Right ventricle myocardium superior (tissue), 1 donor: ENCODE data around the gene RNF123. TPM values are rescaled to one million over a fixed set of nuclear protein-coding genes. Genes with fewer than 3 reads are reported as not detected.
"Not testable (repeated sequence)": the region's sequence is repeated elsewhere in the genome, so short reads cannot be mapped to it uniquely, and the experiment has no call there.

ENCODE experiments used
- ATAC-seq: fragments of 200-7000 bp; cut with Tn5 transposase; one replicate; pipeline ENCODE4 v1.9.1; 2020; ENCODE audit warnings: mild to moderate bottlenecking; ENCODE audit not compliant: poor library complexity
- DNase-seq: peaks from one replicate; pipeline ENCODE4 v3.0.0-alpha.2; 2020
- intact Hi-C: fragments of 100-400 bp; cut with DNase I; formaldehyde crosslinking; loops from one replicate; pipeline ENCODE4 v1.11.2; 2022
- total RNA-seq: library from RNA; stranded (reverse); fragmentation: NEBNext Ultra II Directional; extraction: Animal tissue kit (Norgen Biotek cat#: 25700); gene quantifications from one replicate; pipeline ENCODE4 v1.2.1, GENCODE V29; 2021
- donor health status: DM: no; HTN: yes; CAD: no; lungs with severe emphysema.

RNF123 gene
- total RNA-seq, 1 donor from 2014 or later: 47.9 TPM

- intact Hi-C loops: loop anchor here (5.0 to 10.0 kb wide), 2 partner anchors 136 to 208 kb away; no protein-coding TSS in a partner anchor
- ATAC-seq: no peak
- no peak for DNase-seq
Observed at GRCh38 chr3:49673121-49673714, 16.1 kb upstream of the RNF123 start.

GRCh38 chr3:49673715-49674496 lies 15.5 kb upstream of the RNF123 start, which contains the start of gene APEH:
Gene APEH, plus strand, starts transcription at chr3:49674351. Its CDS starts 51 bp downstream, at chr3:49674402.
- peak; percentile 95 for ATAC-seq
- intact Hi-C loops: loop anchor here (5.0 to 10.0 kb wide), 2 partner anchors 137 to 209 kb away; no protein-coding TSS in a partner anchor

DNA sequence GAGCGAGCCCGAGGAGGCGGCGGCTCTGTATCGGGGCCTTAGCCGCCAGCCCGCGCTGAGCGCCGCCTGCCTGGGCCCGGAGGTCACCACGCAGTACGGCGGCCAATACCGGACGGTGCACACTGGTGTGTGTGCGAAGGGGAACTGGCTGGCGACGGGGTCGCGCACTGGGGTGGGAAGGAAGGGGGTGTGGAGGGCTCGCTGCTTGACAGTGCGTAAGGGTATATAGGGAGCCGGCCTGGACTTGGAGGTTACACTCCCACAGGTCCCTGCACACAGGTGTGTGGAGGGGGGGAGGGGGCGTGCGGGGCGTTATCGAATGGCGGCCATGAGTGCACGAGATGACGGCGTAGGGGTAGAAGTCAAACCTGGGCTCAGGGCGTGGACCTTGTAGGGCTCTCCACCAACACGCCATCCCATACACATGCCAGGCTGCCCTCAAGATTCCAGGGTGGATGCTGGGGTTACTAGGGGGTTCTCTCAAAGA lies 14.8 kb upstream of the RNF123 start:
- intact Hi-C loops: loop anchor here (5.0 to 10.0 kb wide), 2 partner anchors 137 to 210 kb away; no protein-coding TSS in a partner anchor
- ATAC-seq (peak; percentile 37), DNase-seq (no peak)

More at GRCh38 chr3:49673715-49674496, 15.5 kb upstream of the RNF123 start, which contains the start of gene APEH:
- DNase-seq: peak; percentile 98

DNA sequence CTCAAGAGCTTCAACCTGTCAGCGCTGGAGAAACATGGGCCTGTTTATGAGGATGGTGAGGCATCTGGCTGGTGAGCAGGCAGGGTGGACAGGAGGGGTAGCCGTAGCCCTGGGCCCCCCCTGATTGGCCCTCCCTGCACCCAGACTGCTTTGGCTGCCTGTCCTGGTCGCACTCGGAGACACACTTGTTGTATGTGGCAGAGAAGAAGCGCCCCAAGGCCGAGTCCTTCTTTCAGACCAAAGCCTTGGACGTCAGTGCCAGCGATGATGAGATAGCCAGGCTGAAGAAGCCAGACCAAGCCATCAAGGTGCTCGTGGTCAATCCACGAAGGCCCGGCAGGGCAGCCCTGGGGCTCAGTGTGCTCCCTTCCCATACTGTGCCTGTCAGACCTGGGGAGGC lies 13.4 kb upstream of the RNF123 start:
- no peak for DNase-seq
- no peak for ATAC-seq
- intact Hi-C loops: loop anchor here (10.0 kb wide), 1 partner anchor 211 kb away; no protein-coding TSS in a partner anchor

DNA sequence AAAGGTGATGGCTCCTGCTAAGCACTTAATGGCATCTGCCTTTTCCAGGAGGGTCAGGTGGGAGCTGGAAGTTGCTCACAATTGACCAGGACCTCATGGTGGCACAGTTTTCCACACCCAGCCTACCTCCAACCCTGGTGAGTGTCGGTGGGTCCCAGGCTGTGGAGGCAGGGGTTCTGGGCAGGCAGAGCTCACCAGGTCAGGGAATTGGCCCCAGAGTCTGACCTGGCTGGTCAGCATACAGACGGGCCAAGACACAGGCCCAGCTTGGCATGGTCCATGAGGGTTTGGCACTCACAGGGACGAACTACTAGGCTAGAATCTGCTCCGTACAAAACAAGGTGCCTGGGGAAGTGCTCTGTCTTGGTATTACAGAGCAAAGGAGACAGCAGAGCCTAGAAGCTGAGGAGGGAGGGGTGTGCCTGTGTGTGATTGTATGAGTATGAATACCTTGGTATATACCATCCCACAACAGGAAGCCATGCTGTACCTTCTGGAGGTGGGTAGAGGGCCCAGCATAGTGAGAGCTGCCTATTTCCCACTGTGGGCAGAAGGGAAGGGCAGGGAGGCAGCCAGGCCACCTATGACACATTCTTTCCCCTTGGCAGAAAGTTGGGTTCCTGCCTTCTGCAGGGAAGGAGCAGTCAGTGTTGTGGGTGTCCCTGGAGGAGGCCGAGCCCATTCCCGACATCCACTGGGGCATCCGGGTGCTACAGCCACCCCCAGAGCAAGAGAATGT lies 8.7 kb upstream of the RNF123 start:
- intact Hi-C loops: no loop called here
- ATAC-seq (no peak), DNase-seq (no peak)

- ATAC-seq (no peak), DNase-seq (no peak)
- intact Hi-C loops: no loop called here
Observed at GRCh38 chr3:49681232-49681522, 8.2 kb upstream of the RNF123 start.

DNA sequence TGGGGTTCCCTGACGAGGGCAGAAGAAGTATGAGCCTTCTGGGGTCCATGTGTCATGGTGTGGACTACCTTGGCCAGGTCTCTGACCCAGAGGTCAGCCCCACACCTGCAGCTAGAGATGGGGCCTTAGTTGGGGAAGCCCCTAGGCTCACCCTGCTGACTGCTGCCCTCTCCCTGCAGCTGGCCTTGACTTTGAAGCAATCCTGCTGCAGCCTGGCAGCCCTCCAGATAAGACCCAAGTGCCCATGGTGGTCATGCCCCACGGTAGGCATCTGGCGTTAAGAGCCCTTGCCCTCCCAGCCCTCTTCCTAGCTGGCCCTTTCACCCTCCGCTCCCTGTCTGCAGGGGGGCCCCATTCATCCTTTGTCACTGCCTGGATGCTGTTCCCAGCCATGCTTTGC lies 7.8 kb upstream of the RNF123 start:
- intact Hi-C loops: no loop called here
- no peak for DNase-seq
- no peak for ATAC-seq

GRCh38 chr3:49683162-49683561 lies 6.2 kb upstream of the RNF123 start:
- ATAC-seq (no peak), DNase-seq (no peak)
- intact Hi-C loops: no loop called here

DNA sequence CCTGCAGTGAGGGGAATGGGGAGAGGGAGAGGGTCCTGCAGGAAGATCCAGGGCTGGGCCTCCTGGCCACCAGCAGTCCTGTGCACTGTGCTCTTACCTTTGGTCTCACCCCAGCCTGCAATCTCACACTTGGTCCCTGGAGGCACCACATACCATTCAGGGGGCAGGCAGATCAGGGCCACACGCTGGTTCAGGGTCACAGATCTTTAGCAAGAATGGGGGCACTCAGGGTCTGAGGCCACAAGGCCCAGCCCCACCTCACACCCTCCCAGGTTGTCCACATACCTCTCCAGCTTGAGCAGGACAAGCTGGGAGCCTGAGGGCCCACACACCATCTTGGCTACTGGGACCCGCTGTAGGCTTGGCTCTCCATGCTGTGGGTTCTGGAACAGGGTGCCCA lies 4.9 kb upstream of the RNF123 start:
- DNase-seq, intact Hi-C loops: not testable (repeated sequence)

GRCh38 chr3:49685103-49685502 lies 4.3 kb upstream of the RNF123 start:
- DNase-seq, ATAC-seq, intact Hi-C loops: not testable (repeated sequence)

More for the DNA sequence above, 4.9 kb upstream of the RNF123 start:
- not testable (repeated sequence) for ATAC-seq

DNA sequence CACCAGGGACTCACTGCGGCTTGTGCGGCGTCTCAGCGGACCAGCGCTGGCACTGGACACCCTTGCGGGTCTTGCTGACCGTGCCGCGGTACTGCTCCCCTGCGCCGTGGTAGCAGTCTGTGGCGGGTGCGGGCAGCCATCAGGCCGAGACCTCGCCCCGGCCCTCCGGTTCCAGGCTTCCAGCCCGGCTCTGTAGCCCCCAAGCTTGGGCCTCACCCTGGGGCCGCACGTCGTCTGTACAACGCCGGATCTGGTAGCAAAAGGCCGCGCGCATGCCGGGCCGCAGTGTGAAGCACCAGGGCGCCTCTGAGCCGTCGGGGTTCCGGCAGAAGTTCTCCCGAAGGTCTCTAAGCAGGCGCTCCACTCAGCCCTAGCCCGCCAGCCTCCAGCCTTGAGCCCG lies 3.5 kb upstream of the RNF123 start:
- intact Hi-C loops: not testable (repeated sequence)

DNA sequence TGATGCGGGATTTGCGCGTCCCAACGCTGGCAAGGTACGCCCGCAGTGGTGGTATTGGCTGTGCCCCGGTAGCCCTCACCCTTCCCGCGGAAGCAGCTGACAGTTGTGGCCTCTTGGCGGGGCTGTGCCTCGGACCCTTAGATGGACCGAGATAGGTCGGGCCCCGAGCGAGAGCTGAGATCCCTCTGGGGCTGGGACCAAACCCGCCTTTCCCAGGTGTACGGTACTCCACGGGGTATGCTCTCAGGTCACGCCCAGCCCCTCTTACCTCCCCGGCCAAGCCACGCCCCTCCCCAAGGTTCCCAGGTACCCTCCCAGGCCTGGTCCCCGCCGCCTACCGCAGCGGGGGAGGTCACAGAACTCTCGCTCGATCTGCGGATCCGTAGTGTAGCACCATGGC lies 3.0 kb upstream of the RNF123 start:
- DNase-seq, intact Hi-C loops: not testable (repeated sequence)
- peak; percentile 12 for ATAC-seq

More for the DNA sequence above, 3.5 kb upstream of the RNF123 start:
- not testable (repeated sequence) for DNase-seq, ATAC-seq

- ATAC-seq: peak; percentile 51
- DNase-seq: peak; percentile 69
- intact Hi-C loops: not testable (repeated sequence)
Observed at GRCh38 chr3:49686769-49687423, 2.5 kb upstream of the RNF123 start.

- intact Hi-C loops: not testable (repeated sequence)
Observed at GRCh38 chr3:49687424-49687795, 1.9 kb upstream of the RNF123 start.

DNA sequence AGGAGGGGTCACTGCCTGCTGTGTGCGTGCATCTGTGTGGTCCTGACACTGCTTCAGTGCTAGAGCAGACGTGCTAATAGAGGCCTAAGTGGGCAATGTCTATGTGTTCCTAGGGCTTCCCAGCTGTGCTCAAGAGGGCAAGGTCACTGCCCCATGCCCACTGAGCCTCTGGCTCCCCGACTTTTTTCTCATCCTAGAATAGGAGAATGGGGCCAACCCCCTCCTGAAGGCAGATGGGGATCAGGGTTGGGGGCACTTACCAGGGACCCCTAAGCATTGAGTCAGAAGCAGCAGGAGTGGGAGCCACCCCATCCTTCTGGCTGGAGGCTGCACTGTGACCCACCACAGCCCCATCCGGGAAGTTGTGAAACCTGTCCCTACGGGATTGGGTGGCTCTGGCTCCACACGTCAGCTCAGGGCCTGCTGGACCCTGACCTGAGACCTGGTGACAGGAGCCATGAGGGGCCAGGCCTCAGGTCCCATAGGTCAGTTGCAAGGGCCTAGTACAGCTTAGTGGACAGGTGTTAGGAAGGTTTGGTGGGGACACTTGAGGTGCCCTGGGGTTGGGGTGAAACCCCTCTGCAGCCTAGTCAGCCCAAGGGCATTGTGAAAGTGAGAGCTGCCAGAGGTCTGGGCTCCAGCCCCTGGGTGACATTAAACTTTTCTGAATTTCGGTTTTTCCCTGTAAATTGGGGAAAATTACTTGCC lies 865 bp upstream of the RNF123 start:
- ATAC-seq, DNase-seq, intact Hi-C loops: not testable (repeated sequence)

More at GRCh38 chr3:49687424-49687795, 1.9 kb upstream of the RNF123 start:
- not testable (repeated sequence) for DNase-seq, ATAC-seq

- ATAC-seq, intact Hi-C loops, DNase-seq: not testable (repeated sequence)
Observed at GRCh38 chr3:49689908-49690624, 709 bp downstream of the RNF123 start.

DNA sequence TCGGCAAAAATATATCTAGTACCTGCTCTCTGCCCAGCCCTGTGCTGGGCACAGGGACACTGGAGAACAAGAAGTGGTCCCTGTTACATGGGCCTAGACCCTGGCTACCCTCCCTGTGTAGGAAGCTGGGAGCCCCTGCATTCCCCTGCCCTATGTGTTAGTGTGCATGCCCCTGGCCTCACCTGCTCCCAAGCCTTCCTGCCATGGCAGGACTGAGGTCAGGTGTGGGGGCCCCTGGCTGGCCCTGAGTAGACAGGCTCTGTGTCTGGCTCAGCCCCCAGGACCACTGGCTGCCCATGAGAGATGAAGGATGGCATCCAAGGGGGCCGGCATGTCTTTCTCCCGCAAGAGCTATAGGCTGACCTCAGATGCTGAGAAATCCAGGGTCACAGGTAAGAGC lies 1.5 kb downstream of the RNF123 start:
- ATAC-seq, intact Hi-C loops, DNase-seq: not testable (repeated sequence)
